ENCODE results near the gene TLK1. TPM values are rescaled to one million over a fixed set of nuclear protein-coding genes. Genes with fewer than 3 reads are reported as not detected.

Gene TLK1
- total and polyA plus RNA-seq, 10 of the 15 experiments (the other 5 are each of a cell fraction or from before 2014, with no cell fraction given), result 25.1 to 126 (median 57.3) TPM

DNA sequence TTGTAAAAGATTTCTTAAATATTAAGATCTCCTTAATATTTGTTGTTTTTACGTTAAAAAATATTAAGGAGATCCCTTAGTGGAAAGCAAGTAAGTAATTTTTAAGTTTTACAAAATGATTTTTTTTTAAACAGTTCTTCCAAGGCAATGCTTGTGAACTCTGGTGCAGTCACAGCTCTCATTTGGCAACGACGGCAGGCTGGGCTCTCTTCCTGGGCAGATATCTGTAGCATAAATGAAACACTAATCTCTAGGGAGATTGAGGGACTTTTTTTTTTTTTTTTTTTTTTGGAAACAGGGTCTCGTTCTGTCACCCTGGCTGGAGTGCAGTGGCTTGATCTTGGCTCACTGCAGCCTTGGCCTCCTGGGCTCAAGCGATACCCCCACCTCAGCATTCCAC lies 193.1 kb downstream of the TLK1 start:
- H3K4me3 ChIP-seq, result no peak overlapping the region
- TF ChIP-seq CHD2 (IDR thresholded peaks at IDR 0.05; ENCODE audit: borderline replicate concordance, low read depth, low read length) (no peak), NR2C2 (IDR thresholded peaks at IDR 0.05; ENCODE audit: borderline replicate concordance, control insufficient read depth, insufficient read length, low read depth) (no peak), GABPA (IDR thresholded peaks at IDR 0.05; ENCODE audit: low read depth) (no peak), ESRRA (IDR thresholded peaks at IDR 0.05; ENCODE audit: low read length) (no peak), POLR2A (IDR thresholded peaks at IDR 0.05; ENCODE audit: low read depth, low read length) (no peak), RAD51 (IDR thresholded peaks at IDR 0.05) (no peak), IKZF1 (conservative IDR thresholded peaks at IDR 0.05) (no peak), MYC (IDR thresholded peaks at IDR 0.05; ENCODE audit: insufficient read depth, insufficient read length, insufficient replicate concordance, low read length, severe bottlenecking) (no peak), CHD4 (IDR thresholded peaks at IDR 0.05) (no peak), FOXK2 (IDR thresholded peaks at IDR 0.05) (no peak), ZBED1 (IDR thresholded peaks at IDR 0.05; ENCODE audit: borderline replicate concordance) (no peak)
- TF ChIP-seq, protein P1, sequence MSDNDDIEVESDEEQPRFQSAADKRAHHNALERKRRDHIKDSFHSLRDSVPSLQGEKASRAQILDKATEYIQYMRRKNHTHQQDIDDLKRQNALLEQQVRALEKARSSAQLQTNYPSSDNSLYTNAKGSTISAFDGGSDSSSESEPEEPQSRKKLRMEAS (IDR thresholded peaks at IDR 0.05; ENCODE audit: low read depth, low read length), result no peak
- TF ChIP-seq, protein P2, sequence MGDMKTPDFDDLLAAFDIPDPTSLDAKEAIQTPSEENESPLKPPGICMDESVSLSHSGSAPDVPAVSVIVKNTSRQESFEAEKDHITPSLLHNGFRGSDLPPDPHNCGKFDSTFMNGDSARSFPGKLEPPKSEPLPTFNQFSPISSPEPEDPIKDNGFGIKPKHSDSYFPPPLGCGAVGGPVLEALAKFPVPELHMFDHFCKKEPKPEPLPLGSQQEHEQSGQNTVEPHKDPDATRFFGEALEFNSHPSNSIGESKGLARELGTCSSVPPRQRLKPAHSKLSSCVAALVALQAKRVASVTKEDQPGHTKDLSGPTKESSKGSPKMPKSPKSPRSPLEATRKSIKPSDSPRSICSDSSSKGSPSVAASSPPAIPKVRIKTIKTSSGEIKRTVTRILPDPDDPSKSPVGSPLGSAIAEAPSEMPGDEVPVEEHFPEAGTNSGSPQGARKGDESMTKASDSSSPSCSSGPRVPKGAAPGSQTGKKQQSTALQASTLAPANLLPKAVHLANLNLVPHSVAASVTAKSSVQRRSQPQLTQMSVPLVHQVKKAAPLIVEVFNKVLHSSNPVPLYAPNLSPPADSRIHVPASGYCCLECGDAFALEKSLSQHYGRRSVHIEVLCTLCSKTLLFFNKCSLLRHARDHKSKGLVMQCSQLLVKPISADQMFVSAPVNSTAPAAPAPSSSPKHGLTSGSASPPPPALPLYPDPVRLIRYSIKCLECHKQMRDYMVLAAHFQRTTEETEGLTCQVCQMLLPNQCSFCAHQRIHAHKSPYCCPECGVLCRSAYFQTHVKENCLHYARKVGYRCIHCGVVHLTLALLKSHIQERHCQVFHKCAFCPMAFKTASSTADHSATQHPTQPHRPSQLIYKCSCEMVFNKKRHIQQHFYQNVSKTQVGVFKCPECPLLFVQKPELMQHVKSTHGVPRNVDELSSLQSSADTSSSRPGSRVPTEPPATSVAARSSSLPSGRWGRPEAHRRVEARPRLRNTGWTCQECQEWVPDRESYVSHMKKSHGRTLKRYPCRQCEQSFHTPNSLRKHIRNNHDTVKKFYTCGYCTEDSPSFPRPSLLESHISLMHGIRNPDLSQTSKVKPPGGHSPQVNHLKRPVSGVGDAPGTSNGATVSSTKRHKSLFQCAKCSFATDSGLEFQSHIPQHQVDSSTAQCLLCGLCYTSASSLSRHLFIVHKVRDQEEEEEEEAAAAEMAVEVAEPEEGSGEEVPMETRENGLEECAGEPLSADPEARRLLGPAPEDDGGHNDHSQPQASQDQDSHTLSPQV (IDR thresholded peaks at IDR 0.05), result no peak
- TF ChIP-seq, protein P3, sequence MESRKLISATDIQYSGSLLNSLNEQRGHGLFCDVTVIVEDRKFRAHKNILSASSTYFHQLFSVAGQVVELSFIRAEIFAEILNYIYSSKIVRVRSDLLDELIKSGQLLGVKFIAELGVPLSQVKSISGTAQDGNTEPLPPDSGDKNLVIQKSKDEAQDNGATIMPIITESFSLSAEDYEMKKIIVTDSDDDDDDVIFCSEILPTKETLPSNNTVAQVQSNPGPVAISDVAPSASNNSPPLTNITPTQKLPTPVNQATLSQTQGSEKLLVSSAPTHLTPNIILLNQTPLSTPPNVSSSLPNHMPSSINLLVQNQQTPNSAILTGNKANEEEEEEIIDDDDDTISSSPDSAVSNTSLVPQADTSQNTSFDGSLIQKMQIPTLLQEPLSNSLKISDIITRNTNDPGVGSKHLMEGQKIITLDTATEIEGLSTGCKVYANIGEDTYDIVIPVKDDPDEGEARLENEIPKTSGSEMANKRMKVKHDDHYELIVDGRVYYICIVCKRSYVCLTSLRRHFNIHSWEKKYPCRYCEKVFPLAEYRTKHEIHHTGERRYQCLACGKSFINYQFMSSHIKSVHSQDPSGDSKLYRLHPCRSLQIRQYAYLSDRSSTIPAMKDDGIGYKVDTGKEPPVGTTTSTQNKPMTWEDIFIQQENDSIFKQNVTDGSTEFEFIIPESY (IDR thresholded peaks at IDR 0.05), result no peak
- TF ChIP-seq, protein P4, sequence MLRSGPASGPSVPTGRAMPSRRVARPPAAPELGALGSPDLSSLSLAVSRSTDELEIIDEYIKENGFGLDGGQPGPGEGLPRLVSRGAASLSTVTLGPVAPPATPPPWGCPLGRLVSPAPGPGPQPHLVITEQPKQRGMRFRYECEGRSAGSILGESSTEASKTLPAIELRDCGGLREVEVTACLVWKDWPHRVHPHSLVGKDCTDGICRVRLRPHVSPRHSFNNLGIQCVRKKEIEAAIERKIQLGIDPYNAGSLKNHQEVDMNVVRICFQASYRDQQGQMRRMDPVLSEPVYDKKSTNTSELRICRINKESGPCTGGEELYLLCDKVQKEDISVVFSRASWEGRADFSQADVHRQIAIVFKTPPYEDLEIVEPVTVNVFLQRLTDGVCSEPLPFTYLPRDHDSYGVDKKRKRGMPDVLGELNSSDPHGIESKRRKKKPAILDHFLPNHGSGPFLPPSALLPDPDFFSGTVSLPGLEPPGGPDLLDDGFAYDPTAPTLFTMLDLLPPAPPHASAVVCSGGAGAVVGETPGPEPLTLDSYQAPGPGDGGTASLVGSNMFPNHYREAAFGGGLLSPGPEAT (IDR thresholded peaks at IDR 0.05; ENCODE audit: low read depth), result no peak

More for the DNA sequence above, 193.1 kb downstream of the TLK1 start:
- intact Hi-C loops (cut with micrococcal nuclease; ENCODE audit: unreplicated experiment) (no loop called here), in situ Hi-C loops (cut with MboI) (loop anchor here (25.0 kb wide), 1 partner anchor 470 kb away; the partner anchor contains the start of genes DCAF17 and METTL8)
- peaks cover 9 to 30% of the 10 kb centered on the region in 2 experiments for H3K36me3 ChIP-seq (ENCODE audit: control insufficient read depth in 2 of 2, insufficient read depth in 2 of 2, low read length in 1 of 2)
- BruUV-seq (replicated peaks), result no TSS peak
- H3K79me2 ChIP-seq (ENCODE audit: control insufficient read depth, insufficient read depth, low read length), result no peaks in the 10 kb centered on the region
- ChIA-PET RAD21 (ENCODE audit: unreplicated experiment) (interaction anchor here (1.0 kb wide), 1 partner anchor 39 kb away, joined by 3 read pairs; the partner anchor contains the start of gene GORASP2), SMC1A (ENCODE audit: uncharacterized antibody, unreplicated experiment) (interaction anchor here (0.7 kb wide), 1 partner anchor 39 kb away, joined by 4 read pairs; the partner anchor contains the start of gene GORASP2), CTCF (interaction anchor here (0.6 to 1.5 kb wide), 4 partner anchors 16 to 39 kb away, joined by 3 to 4 read pairs (median 4); no protein-coding TSS in a partner anchor), POLR2A (no interaction called here)
- H3K27ac ChIP-seq (ENCODE audit: control insufficient read depth, insufficient read depth), result no peak overlapping the region
- no peak overlapping the region for H3K4me2 ChIP-seq (ENCODE audit: control insufficient read depth, insufficient read depth)
- H3K9me3 ChIP-seq (replicated peaks; ENCODE audit: control insufficient read depth, insufficient read depth, low read length), result no peaks in the 10 kb centered on the region
- H3K27me3 ChIP-seq (replicated peaks in 1 of 2; ENCODE audit: control insufficient read depth in 2 of 2, insufficient read depth in 2 of 2, low read length in 1 of 2), result no peaks in the 10 kb centered on the region
- peaks cover 1% of the 10 kb centered on the region for H3K4me1 ChIP-seq (ENCODE audit: control insufficient read depth, insufficient read depth, low read length)
- H3K9ac ChIP-seq (ENCODE audit: control insufficient read depth, insufficient read depth, low read length), result no peak overlapping the region
- no peak overlapping the region for H2AFZ ChIP-seq (ENCODE audit: control insufficient read depth, low read depth, low read length)
- 98% methylated on average over 4 of the region's 5 CpGs for WGBS (ENCODE audit: insufficient coverage, insufficient replicate concordance, low lambda C conversion rate, missing lambda C conversion rate)
- FAIRE-seq, result no peak
- DNase-seq (ENCODE audit: low read depth, low spot score), result no peak
- ATAC-seq, result no peak
- no peaks in the 10 kb centered on the region for H4K20me1 ChIP-seq (ENCODE audit: control insufficient read depth, insufficient read depth)
